ENCODE measurements around the gene GALNTL6.
"Not testable (repeated sequence)": the region's sequence is repeated elsewhere in the genome, so short reads cannot be mapped to it uniquely, and the experiment has no call there.

The GALNTL6 gene

DNA sequence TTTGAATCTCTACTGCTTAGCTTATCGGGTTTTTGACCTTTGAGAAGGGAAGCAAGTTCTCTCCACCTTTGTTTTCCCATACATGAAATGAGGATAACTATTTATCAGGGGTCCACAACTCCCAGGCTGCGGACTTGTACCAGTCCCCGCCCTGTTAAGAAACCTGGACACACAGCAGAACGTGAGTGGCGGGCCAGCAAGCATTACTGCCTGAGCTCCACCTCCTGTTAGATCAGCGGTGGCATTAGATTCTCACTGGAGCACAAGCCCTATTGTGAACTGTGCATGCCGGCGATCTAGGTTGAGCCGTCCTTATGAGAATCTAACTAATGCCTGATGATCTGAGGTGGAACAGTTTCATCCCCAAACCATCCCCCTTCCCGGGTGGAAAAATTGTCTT is 579.5 kb downstream of the GALNTL6 start:
- no peak for DNase-seq (ENCODE audit: low read depth)

DNA sequence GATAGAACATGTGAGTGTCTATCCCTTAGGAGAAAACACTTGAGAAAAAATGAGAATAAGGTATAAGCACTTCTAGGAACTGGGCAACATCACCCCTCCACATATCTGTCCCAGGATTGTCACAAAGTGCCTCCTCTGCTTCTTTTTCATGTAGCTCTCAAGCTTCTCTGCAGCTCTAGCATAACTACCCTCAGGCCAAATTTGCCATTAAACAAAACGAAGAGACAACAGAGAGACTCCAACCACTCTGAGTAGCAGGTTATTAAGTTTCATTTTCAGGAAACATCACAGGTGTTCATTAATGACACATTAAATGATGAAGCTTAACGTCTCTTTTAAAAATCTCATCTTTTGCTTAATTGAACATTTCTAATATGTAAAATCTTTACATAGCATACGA is 580.0 kb downstream of the GALNTL6 start:
- DNase-seq (ENCODE audit: low read depth): no peak

DNA sequence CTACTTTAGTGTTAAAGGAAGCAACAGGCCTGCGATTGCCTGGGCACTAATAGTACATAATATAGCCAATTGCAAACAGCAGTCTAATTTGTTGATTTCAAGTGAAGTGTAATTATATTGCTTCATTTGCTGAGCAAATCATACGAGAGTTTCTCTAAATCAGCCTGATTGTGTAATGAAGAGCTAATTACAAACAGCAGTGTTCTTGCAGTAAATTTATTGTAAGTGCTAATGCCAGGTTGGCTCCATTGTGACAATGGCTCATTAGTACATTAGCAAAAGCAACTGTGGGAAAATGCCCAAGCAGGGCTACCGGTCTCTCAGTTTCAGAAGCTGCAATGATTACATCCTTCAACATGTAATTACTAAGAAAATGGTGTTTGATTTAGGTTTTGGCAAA is 591.5 kb downstream of the GALNTL6 start:
- no peak for DNase-seq (ENCODE audit: low read depth)

DNA sequence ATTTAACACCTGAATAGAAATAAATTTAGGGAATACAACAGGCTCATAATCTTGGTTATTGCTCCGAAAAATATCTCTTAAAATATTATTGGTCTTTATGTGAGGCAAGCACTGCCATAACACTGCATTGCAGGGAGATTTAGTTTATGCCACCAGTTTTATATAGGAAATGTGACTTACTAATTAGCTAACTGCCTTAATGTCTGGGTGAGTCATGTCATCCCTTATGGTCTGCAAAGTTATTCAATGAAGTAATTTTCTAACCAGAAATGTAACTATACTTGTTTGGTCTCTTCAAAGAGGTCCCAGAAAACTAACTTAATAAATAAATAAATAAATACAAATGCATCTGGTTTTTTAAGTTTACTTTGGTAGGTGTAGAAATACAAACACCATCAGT is 597.2 kb downstream of the GALNTL6 start:
- DNase-seq (ENCODE audit: low read depth): no peak

DNA sequence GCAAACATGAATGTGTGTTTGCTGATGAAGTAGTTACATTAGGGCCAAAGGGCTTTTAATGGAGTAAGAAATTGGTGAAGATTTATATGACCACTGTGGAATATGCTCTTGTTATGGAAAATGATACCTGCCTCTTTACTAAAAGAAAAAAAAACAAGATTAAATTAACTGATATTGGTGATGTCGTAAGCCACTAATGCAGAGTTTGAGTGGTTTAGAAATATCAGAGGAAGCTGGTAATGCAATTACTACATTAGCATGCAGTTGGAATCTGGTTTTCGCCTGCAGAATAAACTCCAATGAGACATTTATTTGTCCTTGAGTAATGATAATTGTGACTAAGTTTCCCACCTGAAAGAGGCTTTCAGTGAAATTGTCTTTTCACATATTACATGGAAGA is 597.9 kb downstream of the GALNTL6 start:
- DNase-seq (ENCODE audit: low read depth): no peak

DNA sequence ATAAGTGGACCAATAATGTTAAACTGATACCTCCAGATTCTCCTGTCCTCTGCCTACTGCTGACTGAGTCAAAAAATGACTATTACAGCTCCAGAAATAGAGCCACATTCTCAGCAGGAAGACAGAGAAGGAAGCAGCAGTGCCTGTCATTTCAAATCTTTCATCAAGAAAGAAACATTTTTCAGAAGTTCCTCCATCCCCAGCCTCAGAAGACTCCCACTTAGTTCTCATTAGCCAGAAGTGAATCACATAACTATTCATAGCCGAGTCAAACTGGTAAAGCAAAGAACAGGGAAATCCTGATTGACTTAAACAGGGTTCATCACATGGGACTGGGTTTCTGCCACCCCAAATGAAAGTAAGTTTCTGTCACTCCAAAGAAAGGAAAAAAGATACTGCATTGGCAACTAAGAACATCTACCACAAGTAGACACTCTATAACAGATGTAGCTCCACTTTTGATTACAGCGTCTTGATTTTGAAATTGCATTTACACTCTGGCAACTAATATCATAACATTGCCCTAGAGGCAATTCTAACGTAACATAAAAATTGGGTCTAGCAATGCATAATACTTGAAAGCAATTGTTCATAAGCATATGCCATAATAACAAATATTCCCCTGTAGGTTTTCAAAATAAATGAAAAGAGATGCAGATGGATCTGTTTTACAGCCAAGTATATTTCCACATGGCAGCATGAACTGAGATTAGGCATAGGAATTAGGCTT is 599.8 kb downstream of the GALNTL6 start:
- no peak for DNase-seq (ENCODE audit: low read depth)

DNA sequence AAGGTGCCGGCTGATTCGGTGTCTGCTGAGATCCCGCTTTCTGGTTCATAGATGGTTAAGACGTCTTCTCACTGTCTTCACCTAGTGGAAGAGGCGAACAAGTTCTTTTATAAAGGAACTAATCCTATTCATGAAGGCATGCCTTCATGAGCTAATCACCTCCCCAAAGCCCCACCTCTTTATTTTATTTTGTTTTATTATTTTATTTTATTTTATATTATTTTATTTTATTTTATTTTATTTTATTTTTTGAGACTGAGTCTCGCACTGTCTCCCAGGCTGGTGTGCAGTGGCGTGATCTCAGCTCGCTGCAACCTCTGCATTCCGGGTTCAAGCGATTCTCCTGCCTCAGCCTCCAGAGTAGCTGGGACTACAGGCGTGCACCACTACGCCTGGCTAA is 615.8 kb downstream of the GALNTL6 start:
- not testable (repeated sequence) for DNase-seq (ENCODE audit: low read depth)

DNA sequence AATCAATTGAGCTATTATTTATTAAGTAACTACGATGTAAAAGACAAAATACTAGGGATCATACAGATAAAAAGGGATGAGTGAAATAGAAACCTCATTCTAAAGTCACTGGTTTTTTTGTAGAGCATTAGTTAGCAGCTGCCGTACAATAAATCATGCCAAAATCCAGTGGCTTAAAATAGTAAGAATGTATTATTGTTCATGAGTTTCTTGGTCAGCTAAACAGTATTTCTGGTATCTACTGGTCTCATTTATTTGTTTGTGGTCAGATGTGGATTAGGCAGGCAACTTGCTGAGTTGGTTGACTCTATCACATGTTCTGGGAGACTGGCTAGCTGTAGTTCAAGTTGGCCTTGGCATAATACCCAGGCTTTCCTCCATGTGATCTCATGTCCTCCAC is 667.3 kb downstream of the GALNTL6 start:
- DNase-seq (ENCODE audit: low read depth): no peak

DNA sequence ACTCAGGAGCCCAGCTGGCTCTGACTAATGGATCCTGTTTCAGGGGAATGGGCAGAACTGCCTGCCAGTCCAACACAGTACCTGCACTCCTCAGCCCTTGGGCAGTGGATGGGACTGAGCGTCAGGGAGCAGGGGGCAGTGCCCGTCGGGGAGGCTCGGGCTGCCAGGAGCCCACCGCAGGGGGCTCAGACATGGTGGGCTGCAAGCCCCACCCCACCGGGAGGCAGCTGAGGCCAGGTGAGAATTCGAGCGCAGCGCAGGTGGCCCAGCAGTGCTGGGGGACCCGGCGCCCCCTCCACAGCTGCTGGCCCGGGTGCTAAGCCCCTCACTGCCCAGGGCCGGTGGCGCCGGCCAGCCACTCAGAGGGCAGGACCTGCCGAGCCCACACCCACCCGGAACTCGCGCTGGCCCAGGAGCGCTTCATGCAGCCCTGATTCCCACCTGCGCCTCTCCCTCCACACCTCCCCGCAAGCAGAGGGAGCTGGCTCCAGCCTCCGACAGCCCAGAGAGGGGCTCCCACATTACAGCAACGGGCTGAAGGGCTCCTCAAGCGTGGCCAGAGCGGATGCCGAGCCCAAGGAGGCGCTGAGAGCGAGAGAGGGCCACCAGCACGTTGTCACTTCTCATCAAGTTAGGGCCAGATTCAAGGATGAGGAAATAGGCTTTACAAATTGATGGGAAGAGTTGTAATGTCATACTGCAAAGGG is 668.8 kb downstream of the GALNTL6 start:
- no peak for DNase-seq (ENCODE audit: low read depth)

DNA sequence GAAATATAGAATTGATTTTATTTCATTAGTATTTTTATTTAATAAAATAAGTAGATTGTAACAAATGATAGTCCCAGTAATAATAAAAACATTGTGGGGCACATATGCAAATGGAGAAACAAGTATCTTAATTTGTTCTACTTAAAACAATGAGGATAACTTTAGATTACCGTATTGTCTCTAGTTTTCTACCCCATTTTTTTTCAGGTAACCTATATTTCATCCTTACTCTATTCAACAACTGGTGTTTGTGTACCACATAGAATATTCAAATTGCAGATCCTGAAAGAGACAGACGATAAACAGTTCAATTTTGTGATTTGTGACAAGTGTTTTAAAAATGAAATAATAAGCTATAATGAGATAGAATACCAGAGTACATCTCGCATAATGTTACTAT is 671.8 kb downstream of the GALNTL6 start:
- DNase-seq (ENCODE audit: low read depth): no peak

DNA sequence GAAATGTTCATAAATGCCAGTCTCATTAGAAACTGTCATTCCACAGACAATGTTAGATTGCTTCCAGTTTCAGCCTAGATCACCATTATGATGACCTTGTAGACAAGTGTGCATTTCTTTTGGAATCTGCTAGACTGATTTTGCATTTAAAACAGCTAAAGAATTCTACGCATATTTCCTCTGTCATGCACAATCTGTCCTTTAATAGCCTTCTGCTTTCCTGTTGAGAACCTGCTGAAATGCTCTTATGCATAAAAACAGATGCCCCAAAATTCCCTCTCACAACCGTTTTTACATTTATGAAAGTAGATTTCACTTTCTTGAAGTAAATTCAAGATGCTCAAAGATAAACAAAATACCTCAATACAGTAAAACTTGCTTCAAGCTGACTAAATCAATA is 673.3 kb downstream of the GALNTL6 start:
- no peak for DNase-seq (ENCODE audit: low read depth)

DNA sequence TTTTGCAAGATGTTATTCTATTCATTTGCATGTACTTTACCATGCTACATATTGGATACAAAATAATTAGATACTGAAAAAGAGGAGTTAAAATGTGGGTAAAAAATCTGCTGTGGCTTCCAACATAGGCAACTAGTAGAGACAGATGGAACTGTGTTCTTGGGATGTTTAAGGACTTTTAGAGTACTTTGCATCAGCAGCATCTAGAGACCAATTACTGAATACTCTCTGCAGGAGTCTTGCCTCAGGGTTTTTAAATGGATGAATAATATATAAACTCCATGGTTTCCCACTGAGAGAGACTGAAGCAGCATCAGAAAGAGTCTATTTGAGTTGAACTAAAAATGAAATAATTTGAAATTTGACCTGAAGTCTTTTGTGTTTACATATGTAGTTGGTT is 676.7 kb downstream of the GALNTL6 start:
- no peak for DNase-seq (ENCODE audit: low read depth)

DNA sequence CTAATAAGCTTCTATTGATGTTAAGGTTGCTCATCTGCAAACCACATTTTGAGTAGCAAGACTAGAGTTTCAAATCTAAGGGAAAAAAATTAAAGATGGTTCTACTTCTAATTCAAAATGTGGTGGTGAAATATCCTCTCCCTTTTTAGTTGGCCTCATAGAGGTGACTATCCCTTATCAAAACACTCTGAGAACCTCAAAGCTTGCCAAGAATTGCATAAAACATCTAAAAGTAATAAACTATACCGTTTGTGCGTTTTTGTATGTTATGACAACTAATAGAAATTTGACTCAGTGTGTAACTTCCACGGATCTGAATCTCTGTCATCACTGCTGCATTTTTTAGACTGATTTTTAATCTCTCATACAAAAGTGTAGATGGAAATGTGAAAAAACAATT is 682.6 kb downstream of the GALNTL6 start:
- DNase-seq (ENCODE audit: low read depth): no peak

DNA sequence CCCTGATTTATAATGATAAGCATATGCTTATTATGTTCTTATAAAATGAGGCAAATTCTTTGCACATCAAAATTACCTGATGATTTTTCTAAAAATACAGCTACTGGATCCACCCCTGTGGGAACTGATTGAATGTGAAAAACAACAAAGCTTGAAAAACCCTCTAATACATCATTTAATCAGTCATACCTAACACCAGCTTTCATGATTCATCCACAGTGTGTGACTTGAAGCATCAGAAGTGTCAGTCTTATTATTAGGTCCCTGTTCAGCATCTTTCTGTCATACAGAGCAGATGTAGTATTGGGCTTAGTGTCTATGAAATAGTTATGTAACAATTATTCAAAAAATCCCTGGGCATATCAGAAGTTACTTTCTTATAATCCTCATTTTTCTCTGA is 684.1 kb downstream of the GALNTL6 start:
- no peak for DNase-seq (ENCODE audit: low read depth)

DNA sequence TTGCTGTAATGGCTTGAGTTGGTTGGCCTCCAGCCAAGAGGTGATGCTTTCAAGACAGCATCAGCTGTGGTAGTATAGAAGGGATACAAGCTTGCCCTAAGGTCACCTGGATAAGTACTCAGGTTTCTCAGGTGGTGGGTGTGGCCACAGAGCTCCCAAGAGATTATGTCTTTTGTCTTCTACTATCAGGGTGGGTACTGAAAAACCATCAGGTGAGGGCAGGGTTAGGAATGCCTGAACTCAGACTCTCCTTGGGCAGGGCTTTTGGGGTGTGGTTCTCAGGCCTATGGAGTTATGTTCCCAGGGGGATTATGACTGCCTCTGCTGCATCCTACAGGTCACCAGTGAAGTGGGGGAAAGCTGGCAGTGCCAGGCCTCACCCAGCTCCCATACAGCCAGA is 700.8 kb downstream of the GALNTL6 start:
- no peak for DNase-seq (ENCODE audit: low read depth)

DNA sequence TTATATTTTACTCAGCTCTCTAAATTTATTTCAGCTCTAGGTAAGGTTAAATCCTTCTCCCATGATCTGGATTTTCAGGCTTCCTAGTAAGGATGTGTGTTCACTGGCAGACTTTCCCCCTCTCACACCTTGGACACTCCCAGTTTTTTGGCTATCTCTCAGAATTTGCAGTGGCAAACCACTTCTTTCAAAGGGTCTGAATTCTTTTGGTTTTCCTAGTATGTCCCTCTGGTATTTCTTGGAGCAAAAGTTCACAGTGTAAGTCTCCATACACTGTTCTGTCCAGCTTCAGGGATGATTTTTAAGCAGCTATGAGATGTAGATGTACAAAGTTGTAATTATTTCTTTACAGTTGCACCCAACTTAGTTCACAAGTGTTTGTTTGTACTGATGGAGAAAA is 701.6 kb downstream of the GALNTL6 start:
- DNase-seq (ENCODE audit: low read depth): no peak

DNA sequence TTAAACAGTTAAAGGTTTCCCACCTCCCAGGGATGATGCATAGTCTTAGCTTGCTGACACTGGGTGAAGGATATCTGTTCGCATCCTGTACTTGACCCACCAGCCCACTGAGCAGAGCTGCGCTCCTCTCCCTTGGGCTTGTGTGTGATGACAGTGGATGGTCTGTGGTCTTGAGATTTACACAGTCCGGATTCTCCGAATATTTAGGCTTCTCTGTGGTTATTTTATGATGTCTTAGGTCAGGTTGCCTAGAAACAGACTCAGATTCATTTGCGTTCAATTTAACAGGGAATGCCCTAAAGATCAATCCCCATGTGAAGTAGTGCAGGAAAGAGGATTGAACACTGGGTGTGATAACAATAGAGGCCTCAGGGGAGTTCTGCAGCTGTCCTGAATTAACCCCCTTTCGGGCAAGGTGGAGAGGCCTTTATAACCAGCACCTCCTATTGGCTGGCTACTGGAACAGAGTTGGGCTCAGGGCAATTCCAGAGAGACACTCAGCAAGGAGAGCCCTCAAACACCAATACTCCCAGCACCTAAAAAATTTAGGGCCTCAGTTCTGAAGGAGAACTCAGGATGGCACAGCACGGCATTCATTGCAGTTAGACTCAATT is 702.2 kb downstream of the GALNTL6 start:
- DNase-seq (ENCODE audit: low read depth): no peak

DNA sequence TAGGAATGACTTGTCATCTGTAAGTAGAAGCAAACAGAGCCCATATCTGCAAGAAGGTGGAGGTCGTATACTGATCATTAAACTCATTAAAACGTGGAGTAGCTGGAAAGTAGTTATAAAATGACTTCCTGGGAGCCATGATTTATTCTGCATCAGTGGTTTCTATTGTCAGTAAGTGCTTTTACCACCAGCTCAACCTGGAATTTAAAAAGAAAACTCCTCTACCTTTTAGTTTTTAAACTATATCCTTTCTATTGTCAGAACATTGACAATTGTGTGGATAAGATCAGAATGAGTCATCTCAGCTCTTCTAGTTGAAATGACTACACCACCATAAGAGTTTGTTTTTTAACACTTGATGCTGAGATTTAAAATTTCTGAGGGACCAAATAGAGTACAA is 704.2 kb downstream of the GALNTL6 start:
- no peak for DNase-seq (ENCODE audit: low read depth)

DNA sequence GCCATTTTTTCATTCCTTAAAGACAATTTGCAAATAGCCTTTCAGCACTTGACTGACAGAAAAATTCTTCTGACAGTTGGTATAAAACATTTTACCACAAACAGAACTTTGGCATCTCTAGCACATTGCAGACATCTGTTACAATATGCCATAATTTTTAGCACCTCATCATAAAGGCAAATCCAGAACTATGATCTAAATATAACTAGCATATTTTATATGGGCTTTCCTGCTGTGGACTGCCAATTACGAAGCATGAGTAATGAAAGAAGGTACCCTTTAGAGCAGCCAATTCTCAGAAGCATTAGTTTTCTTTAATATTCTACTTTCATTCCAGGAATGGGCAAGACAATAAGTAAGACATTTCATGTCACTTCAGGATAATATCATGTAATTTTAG is 708.0 kb downstream of the GALNTL6 start:
- DNase-seq (ENCODE audit: low read depth): no peak

DNA sequence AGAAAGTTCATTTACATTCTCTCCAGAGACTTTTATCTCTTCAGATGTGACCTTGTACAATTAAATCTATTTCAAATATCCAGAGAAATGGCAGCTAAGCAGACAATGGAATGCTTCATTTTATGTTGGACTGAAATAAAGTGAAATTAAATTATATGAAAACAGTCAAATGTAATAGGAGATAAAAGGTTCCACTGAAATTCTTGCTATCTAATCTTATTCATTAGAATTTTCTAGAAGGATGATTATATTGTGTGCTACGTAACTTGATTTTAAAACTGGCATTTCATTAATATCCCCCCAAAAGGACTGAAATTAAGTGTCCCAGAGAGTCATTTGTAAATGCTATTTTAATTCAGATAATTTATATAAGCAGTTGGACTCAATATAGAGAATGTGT is 708.5 kb downstream of the GALNTL6 start:
- DNase-seq (ENCODE audit: low read depth): no peak

DNA sequence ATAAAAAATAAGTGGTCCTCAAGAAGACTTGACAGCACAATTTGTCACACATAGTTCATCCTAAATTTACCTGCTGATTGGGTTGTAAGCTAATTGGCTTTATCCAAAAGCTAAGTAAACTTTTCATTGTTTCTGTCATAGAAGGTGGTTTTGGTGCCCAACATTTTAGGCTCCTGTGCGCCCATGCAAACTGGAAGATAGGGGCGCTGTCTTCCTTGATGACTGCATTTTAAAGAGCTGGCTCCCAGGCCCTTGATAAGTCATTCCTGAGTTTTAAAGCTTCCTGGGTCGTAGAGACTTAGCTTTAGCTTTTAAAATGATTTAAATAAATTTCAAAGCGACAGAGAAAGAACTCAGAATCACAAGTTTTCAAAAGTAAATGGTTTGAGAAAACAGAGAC is 730.0 kb downstream of the GALNTL6 start:
- DNase-seq (ENCODE audit: low read depth): no peak

DNA sequence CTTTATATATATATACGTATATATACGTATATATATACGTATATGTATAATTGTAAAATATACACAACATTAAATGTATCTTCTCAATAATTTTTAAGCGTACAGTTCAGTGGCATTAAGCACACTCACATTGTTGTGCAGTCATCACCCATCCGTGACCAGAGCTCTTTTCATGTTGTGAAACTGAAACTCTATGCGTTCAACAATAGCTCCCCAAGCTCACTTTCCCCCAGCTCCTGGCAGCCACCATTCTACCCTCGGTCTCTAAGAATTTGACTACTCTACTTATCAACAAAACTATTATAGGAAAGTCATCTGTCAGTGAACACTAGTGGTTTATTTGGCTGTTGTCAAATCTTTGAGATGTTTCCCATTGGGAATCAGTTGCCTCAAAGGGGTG is 733.6 kb downstream of the GALNTL6 start:
- DNase-seq (ENCODE audit: low read depth): no peak

DNA sequence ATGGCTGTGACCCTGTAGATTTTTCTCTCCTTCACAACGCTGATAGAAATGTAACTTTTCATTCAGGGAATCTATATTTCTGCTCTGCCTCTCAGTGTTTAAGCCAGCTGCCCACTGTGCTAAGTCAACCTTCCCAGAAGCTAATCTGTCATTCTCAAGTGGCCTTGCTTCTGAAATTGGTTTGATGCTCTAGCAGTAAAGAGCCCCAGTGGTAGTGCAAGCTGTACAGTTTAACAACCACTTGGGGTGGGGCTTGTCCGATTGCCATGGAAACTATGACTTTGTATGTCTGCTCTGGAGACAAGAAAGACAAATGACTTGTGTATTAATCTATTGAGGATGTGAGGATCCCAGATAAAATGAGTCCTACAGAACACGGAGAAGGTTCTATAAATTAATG is 734.5 kb downstream of the GALNTL6 start:
- DNase-seq (ENCODE audit: low read depth): no peak

DNA sequence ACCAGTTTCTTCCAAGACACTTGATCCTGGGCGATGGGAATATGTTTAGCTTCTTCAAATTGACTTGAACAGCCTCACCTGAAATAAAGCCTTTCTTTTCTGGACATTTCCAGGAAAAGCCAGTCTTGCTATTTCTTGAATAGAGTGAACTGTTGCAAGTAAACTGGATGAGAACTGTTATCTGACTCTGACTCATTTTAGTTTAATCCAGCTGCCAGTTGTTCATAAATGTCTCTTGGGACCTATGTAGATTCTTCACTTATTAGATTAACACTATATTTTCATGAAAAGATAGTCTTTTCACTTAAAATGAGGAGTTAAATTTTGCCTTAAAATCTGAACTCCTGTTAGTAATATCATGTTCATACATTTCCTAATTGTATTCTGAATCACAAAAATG is 740.0 kb downstream of the GALNTL6 start:
- no peak for DNase-seq (ENCODE audit: low read depth)
